ENCODE results near the gene ARID5B. TPM values are rescaled to one million over a fixed set of nuclear protein-coding genes. Genes with fewer than 3 reads are reported as not detected.

ARID5B gene
- total RNA-seq, 2 experiments from 2014 or later = 49.2 to 51.3 TPM

GRCh38 chr10:61897671-61898434 is 3.6 kb upstream of the ARID5B start:
- intact Hi-C loops (cut with DNase I, micrococcal nuclease) = loop anchor here (1.0 to 10.0 kb wide), 9 partner anchors 89 to 1993 kb away; partner anchors contain the start of genes CCDC6 (in 1 of the 2) and ZNF365 (in 1 of the 2)
- H3K4me3 Mint-ChIP-seq = peak overlapping the region; percentile 85
- Histone ChIP-seq H3K9me3 (ENCODE audit: control insufficient read depth in 1 of 2, insufficient read depth in 1 of 2, low read length in 2 of 2) (no peaks in the 10 kb centered on the region), H3K4me3 (ENCODE audit: low read length) (peak overlapping the region; percentile 48), H3K27ac (ENCODE audit: low read depth in 1 of 2, low read length in 2 of 2) (no peak overlapping the region), H3K27me3 (ENCODE audit: control insufficient read depth in 1 of 2, insufficient read depth in 2 of 2, low read length in 2 of 2) (no peaks in the 10 kb centered on the region), H3K4me1 (ENCODE audit: insufficient read depth, low read length) (peaks cover 19% of the 10 kb centered on the region), H3K36me3 (ENCODE audit: insufficient read depth, low read length) (no peaks in the 10 kb centered on the region)
- H3K27ac Mint-ChIP-seq = peak overlapping the region; percentile 91
- CTCF ChIA-PET = interaction anchor here (1.1 to 5.1 kb wide), 16 partner anchors 8 to 347 kb away, joined by 3 to 20 read pairs (median 6); no protein-coding TSS in a partner anchor
- H3K9me3 Mint-ChIP-seq = no peaks in the 10 kb centered on the region
- ATAC-seq (ENCODE audit: poor library complexity) (no peak), DNase-seq (peak in 8 of 14 experiments; percentile 7 to 56 (median 22))
- H3K36me3 Mint-ChIP-seq (ENCODE audit: low read depth) = peaks cover 29% of the 10 kb centered on the region
- POLR2A ChIA-PET = interaction anchor here (1.0 to 8.1 kb wide), 6 partner anchors 8 to 288 kb away, joined by 3 to 103 read pairs (median 5); no protein-coding TSS in a partner anchor
- TF ChIP-seq, protein P1, sequence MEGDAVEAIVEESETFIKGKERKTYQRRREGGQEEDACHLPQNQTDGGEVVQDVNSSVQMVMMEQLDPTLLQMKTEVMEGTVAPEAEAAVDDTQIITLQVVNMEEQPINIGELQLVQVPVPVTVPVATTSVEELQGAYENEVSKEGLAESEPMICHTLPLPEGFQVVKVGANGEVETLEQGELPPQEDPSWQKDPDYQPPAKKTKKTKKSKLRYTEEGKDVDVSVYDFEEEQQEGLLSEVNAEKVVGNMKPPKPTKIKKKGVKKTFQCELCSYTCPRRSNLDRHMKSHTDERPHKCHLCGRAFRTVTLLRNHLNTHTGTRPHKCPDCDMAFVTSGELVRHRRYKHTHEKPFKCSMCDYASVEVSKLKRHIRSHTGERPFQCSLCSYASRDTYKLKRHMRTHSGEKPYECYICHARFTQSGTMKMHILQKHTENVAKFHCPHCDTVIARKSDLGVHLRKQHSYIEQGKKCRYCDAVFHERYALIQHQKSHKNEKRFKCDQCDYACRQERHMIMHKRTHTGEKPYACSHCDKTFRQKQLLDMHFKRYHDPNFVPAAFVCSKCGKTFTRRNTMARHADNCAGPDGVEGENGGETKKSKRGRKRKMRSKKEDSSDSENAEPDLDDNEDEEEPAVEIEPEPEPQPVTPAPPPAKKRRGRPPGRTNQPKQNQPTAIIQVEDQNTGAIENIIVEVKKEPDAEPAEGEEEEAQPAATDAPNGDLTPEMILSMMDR (IDR thresholded peaks at IDR 0.05) = no peak
- peaks cover 38% of the 10 kb centered on the region for H3K4me1 Mint-ChIP-seq (ENCODE audit: low read depth)
- no peaks in the 10 kb centered on the region for H3K27me3 Mint-ChIP-seq

DNA sequence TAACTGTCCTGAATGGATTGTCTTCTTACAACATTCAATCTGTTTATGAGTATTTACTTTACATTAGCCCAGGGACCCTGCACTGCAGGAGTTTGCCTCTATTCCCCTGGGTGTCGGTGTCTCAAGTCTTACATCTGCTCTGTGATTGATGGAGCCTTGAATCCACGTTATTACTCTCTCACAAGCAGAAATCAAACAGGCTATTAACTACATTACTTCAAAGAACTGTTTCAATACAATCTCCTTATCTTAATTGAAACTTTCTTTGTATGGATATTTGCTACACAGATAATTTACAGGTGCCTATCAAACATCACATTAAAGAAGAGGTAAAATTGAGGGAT is 3.1 kb upstream of the ARID5B start:
- H3K9me3 Mint-ChIP-seq = no peaks in the 10 kb centered on the region
- Histone ChIP-seq H3K27me3 (ENCODE audit: control insufficient read depth in 1 of 2, insufficient read depth in 2 of 2, low read length in 2 of 2) (no peaks in the 10 kb centered on the region), H3K4me1 (ENCODE audit: insufficient read depth, low read length) (peaks cover 19% of the 10 kb centered on the region), H3K4me3 (ENCODE audit: low read length) (no peak overlapping the region), H3K27ac (ENCODE audit: low read depth in 1 of 2, low read length in 2 of 2) (no peak overlapping the region), H3K36me3 (ENCODE audit: insufficient read depth, low read length) (no peaks in the 10 kb centered on the region), H3K9me3 (ENCODE audit: control insufficient read depth in 1 of 2, insufficient read depth in 1 of 2, low read length in 2 of 2) (no peaks in the 10 kb centered on the region)
- H3K4me1 Mint-ChIP-seq (ENCODE audit: low read depth) = peaks cover 38% of the 10 kb centered on the region
- H3K4me3 Mint-ChIP-seq = peak overlapping the region; percentile 48
- peak in 1 of 14 experiments; percentile 5 for DNase-seq
- CTCF ChIA-PET = interaction anchor here (1.1 to 5.1 kb wide), 7 partner anchors 41 to 150 kb away, joined by 3 to 20 read pairs (median 7); no protein-coding TSS in a partner anchor
- POLR2A ChIA-PET = interaction anchor here (1.0 to 8.1 kb wide), 8 partner anchors 35 to 285 kb away, joined by 4 to 103 read pairs (median 22); no protein-coding TSS in a partner anchor
- ATAC-seq (ENCODE audit: poor library complexity) = no peak
- TF ChIP-seq, protein P1 (IDR thresholded peaks at IDR 0.05) = no peak
- intact Hi-C loops (cut with DNase I, micrococcal nuclease) = loop anchor here (5.0 to 10.0 kb wide), 7 partner anchors 89 to 1994 kb away; partner anchors contain the start of genes CCDC6 (in 1 of the 2) and ZNF365 (in 1 of the 2)
- peak overlapping the region; percentile 91 for H3K27ac Mint-ChIP-seq
- no peaks in the 10 kb centered on the region for H3K27me3 Mint-ChIP-seq
- H3K36me3 Mint-ChIP-seq (ENCODE audit: low read depth) = peaks cover 30% of the 10 kb centered on the region

DNA sequence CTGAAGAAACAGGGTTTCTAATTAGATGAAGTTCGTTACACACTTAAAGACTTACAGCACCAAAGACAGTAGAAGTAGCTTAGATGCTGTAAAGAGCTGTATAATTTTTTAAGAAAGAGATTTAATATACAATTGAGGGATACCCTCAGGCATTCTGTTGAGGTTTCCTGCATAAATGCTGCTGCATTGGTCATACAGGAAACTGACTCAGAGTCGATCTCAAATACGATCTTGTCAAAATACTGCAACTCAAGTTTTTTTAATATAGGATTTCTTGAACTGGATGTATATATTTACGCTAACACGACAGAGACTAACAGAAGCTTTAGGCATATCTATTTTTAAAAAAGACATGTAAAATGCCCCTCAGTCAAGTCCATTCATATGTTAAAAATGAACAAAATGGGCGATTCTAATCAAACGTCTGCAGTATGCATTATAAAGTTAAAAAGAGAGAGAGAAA is 2.4 kb upstream of the ARID5B start:
- no peak for ATAC-seq (ENCODE audit: poor library complexity)
- ChIA-PET POLR2A (interaction anchor here (0.6 to 8.1 kb wide), 15 partner anchors 35 to 949 kb away, joined by 3 to 103 read pairs (median 7); no protein-coding TSS in a partner anchor), CTCF (interaction anchor here (1.2 to 5.1 kb wide), 3 partner anchors 44 to 346 kb away, joined by 8 to 20 read pairs (median 9); no protein-coding TSS in a partner anchor)
- Histone ChIP-seq H3K9me3 (ENCODE audit: control insufficient read depth in 1 of 2, insufficient read depth in 1 of 2, low read length in 2 of 2) (no peaks in the 10 kb centered on the region), H3K4me1 (ENCODE audit: insufficient read depth, low read length) (peaks cover 19% of the 10 kb centered on the region), H3K4me3 (ENCODE audit: low read length) (peak overlapping the region; percentile 92), H3K36me3 (ENCODE audit: insufficient read depth, low read length) (no peaks in the 10 kb centered on the region), H3K27me3 (ENCODE audit: control insufficient read depth in 1 of 2, insufficient read depth in 2 of 2, low read length in 2 of 2) (no peaks in the 10 kb centered on the region), H3K27ac (ENCODE audit: low read depth in 1 of 2, low read length in 2 of 2) (peak overlapping the region; percentile 56 to 98)
- Mint-ChIP-seq H3K4me1 (ENCODE audit: low read depth) (peaks cover 40% of the 10 kb centered on the region), H3K9me3 (no peaks in the 10 kb centered on the region), H3K36me3 (ENCODE audit: low read depth) (peaks cover 30% of the 10 kb centered on the region), H3K4me3 (peak overlapping the region; percentile 92), H3K27ac (peak overlapping the region; percentile 91), H3K27me3 (no peaks in the 10 kb centered on the region)
- intact Hi-C loops (cut with DNase I, micrococcal nuclease) = loop anchor here (5.0 to 10.0 kb wide), 7 partner anchors 88 to 1994 kb away; partner anchors contain the start of genes CCDC6 (in 1 of the 2) and ZNF365 (in 1 of the 2)
- DNase-seq = peak in 4 of 14 experiments; percentile 38 to 67 (median 61)
- TF ChIP-seq, protein P1 (IDR thresholded peaks at IDR 0.05) = no peak
